Retinal pigment epithelial cell (primary cell): ENCODE measurements around the gene MARF1.
"Not testable (repeated sequence)": the region's sequence is repeated elsewhere in the genome, so short reads cannot be mapped to it uniquely, and the experiment has no call there.

Source experiments
- DNase-seq: peaks from one replicate; pipeline ENCODE4 v3.0.0-alpha.2; 2010; ENCODE audit warnings: low read depth
- H3K4me3 ChIP-seq: 2 replicates; pipeline ENCODE4 v1.5.1; 2011; ENCODE audit warnings: mild to moderate bottlenecking, low read length, control low read depth, moderate library complexity
- TF ChIP-seq, protein P1 (sequence below): conservative IDR thresholded peaks from 2 replicates; pipeline ENCODE4 v1.5.1; 2011; ENCODE audit warnings: low read depth, low read length, control low read depth, inconsistent platforms

Gene MARF1

DNA sequence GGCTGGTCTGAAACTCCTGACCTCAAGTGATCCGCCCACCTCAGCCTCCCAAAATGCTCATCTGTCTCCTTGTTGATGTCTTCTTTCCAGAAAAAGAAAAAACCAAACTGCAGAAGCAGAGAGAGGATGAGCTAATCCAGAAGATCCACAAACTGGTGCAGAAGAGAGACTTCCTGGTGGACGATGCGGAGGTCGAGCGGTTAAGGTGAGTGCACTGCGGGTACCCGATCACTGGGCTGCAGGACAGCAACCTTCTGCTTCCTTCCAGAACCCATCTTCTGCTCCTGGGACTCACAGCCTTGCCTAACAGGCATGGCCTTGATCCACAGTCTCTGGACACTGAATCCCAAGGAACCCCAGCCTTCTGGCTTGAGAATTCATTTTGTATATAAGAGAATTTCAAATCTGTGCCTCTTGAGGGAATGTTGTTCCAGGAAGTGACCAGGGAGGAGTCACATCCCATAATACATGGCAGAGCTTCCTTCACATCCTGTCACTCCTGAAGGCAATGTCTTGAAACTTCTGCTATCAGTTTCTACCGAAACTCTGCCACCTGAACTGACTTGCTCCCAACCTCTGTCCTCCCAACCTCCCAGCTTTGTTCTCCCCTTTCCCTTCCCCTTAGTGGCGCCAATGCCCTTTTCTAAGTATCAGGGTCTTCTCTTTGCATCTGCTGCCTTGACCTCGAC lies 61.7 kb downstream of the MARF1 start:
- H3K4me3 ChIP-seq: no peak overlapping the region
- DNase-seq: no peak
- TF ChIP-seq, protein P1, sequence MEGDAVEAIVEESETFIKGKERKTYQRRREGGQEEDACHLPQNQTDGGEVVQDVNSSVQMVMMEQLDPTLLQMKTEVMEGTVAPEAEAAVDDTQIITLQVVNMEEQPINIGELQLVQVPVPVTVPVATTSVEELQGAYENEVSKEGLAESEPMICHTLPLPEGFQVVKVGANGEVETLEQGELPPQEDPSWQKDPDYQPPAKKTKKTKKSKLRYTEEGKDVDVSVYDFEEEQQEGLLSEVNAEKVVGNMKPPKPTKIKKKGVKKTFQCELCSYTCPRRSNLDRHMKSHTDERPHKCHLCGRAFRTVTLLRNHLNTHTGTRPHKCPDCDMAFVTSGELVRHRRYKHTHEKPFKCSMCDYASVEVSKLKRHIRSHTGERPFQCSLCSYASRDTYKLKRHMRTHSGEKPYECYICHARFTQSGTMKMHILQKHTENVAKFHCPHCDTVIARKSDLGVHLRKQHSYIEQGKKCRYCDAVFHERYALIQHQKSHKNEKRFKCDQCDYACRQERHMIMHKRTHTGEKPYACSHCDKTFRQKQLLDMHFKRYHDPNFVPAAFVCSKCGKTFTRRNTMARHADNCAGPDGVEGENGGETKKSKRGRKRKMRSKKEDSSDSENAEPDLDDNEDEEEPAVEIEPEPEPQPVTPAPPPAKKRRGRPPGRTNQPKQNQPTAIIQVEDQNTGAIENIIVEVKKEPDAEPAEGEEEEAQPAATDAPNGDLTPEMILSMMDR: no peak

DNA sequence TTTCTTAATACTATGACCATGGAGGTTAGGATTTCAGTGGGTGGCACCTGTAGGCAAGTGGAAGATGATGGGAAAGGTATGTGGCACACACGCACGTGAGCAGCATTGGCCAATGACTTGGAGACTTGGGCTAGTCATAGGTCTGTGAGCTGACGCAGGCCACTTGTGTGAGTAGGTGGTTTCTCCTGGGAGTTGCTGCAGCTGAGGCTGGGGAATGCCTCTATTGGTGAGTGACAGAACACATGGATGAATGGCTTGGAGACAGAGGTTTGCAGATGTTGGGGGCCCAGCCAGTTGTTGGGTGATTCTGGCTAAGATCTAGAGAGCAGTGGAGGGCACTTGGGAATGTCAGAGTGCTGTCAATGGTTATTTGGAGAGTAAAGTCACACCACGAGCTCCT lies 64.1 kb downstream of the MARF1 start:
- TF ChIP-seq, protein P1: no peak
- H3K4me3 ChIP-seq: no peak overlapping the region
- DNase-seq: no peak

DNA sequence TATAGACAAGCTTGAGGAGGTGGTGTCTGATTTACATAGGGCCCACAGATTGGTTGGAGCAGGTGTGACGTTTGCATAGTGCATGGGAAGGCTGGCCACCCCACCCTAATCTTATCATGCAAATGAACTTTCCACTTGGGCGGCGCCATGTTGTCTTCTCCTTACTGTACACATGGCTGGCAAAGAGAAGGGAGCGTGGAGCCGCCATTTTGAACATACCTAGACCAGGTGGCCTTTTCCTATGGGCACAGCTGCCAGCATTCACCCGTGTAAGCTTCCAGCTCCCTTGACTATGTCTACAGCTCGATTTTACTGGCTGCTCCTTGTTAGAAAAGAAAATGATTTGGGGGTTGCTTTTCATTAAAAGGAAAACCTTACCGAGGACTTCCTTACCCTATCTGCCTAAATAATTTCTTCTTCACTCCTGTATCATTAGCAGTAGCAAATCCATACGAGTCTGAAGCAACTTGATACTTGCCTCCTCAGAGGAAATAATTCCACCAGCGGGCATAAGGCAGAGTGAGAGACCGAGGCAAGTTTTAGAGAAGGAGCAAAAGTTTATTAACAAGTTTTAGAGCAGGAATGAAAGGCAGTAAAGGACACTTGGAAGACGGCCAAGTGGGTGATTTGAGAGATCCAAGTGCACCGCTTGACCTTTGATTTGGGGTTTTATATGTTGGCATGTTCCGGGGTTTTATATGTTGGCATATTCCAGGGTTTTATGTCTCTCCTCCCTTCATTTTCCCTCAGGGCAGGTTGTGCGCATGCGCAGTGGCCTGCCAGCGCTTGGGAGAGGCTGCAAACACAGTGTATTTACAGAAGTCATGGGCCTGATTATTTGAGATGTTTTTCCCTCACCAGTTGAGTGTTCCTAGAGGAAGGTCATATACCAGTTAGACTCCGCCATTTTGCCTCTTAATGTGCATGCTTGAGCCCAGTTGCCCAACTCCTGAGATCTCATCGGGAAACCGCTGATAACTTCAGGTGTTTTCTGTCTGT lies 65.7 kb downstream of the MARF1 start:
- H3K4me3 ChIP-seq: no peak overlapping the region
- DNase-seq: no peak
- TF ChIP-seq, protein P1: no peak

DNA sequence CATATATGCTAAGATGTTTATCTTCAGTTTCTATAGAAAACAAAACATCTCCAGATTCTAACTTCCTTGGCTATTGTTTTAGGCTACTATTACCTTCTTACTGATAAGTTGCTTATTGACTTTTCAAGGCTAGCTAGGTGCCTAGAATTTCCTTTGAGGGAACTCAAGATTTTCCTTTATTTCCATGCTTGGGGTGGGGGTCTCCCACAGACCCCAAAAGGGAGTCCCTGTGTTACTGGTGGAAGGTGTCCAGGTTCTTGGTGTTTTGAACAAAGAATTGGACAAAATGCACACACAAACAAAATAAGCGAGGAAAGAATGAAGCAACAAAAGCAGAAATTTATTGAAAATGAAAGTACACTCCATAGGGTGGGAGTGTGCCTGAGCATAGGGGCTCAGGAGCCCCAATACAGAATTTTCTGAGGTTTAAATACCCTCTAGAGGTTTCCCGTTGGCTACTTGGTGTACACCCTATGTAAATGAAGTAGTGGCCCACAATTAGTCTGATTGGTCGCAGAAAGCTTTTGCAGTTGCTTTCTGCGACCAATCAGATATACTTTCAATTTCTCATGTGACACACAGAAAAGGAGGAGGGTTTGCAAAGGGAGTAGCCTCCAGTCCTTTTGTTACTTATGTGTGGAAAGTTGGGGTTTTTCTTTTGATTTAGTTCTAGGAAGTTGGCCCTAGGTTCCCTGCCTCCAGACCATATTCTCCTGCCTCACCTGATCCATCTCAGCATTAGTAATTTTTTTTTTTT lies 67.5 kb downstream of the MARF1 start:
- TF ChIP-seq, protein P1: no peak
- no peak overlapping the region for H3K4me3 ChIP-seq
- DNase-seq: no peak

DNA sequence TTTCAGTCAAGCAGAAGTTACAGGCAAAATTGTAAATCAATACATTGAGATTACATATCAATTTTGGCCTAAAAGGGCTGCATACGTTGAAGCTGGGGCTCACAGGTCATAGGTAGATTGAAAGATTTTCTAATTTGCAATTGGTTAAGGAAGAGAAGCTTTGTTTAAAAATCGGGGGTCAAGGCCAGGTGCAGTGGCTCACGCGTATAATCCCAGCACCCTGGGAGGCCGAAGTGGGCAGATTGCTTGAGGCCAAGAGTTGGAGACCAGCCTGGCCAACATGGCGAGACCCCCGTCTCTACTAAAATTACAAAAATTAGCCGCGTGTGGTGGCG lies 68.4 kb downstream of the MARF1 start:
- H3K4me3 ChIP-seq: no peak overlapping the region
- DNase-seq: no peak
- TF ChIP-seq, protein P1: no peak

DNA sequence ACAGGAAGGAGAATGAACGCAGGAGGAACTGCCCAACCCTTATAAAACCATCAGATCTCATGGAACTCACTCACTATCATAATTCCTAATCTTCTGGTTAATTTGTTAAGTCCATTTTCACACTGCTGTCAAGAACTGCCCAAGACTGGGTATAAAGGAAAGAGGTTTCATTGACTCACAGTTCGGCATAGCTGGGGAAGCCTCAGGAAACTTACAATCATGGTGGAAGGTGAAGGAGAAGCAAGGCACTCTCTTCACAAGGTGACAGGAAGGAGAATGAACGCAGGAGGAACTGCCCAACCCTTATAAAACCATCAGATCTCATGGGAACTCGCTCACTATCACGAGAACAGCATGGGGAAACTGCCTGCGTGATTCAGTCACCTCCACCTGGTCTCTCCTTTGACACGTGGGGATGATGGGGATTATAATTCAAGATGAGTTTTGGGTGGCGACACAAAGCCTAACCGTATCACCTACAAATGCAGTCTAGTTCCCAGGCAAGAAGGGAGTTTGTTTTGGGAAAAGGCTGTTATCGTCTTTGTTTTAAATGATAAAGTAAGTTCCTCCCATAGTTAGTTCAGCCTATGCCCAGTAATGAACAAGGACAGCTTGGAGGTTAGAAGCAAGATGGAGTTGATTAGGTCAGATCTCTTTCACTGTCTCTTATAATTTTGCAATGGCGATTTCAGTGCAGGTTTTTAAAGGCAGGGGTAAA lies 68.9 kb downstream of the MARF1 start:
- H3K4me3 ChIP-seq, DNase-seq: not testable (repeated sequence)
